Measurements from ENCODE around the gene ITSN2. TPM values are rescaled to one million over a fixed set of nuclear protein-coding genes. Genes with fewer than 3 reads are reported as not detected.

ITSN2 gene
- total RNA-seq, 4 donors from 2014 or later: 33.9 to 66.7 (median 42.4) TPM

DNA sequence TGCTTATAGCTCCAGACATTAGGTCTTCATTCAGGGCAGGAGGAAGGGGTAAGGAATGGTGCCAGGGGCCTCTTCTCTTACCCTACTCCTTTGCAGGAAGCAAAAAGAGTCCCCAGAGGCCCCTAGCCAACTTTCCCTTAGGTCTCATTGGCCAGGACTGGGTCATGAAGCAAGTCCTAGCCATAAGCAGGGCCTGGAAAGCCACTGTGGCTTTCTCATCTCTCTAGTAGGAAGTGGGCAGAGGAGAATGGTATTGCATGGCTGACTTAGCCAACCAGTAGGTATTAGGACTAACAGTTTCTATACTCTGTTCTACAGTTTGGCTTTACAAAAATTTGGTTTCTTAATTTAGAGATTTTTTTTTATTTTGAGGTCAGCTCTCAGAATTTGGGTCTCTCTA lies 180.7 kb downstream of the ITSN2 start:
- in situ Hi-C loops (cut with MboI; ENCODE audit: low sequenced_read_pairs in 4 of 4): no loop called here
- intact Hi-C loops (cut with DNase I; ENCODE audit: low total_unique reads): no loop called here
- Histone ChIP-seq H3K27me3 (no peaks in the 10 kb centered on the region), H3K9me3 (no peaks in the 10 kb centered on the region), H3K4me1 (no peaks in the 10 kb centered on the region), H3K4me3 (no peak overlapping the region), H3K36me3 (no peaks in the 10 kb centered on the region), H3K27ac (no peak overlapping the region)
- no peak for DNase-seq
- TF ChIP-seq, protein P1, sequence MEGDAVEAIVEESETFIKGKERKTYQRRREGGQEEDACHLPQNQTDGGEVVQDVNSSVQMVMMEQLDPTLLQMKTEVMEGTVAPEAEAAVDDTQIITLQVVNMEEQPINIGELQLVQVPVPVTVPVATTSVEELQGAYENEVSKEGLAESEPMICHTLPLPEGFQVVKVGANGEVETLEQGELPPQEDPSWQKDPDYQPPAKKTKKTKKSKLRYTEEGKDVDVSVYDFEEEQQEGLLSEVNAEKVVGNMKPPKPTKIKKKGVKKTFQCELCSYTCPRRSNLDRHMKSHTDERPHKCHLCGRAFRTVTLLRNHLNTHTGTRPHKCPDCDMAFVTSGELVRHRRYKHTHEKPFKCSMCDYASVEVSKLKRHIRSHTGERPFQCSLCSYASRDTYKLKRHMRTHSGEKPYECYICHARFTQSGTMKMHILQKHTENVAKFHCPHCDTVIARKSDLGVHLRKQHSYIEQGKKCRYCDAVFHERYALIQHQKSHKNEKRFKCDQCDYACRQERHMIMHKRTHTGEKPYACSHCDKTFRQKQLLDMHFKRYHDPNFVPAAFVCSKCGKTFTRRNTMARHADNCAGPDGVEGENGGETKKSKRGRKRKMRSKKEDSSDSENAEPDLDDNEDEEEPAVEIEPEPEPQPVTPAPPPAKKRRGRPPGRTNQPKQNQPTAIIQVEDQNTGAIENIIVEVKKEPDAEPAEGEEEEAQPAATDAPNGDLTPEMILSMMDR (IDR thresholded peaks at IDR 0.05 in 4 of 5, conservative IDR thresholded peaks at IDR 0.05 in 1 of 5): no peak
- TF ChIP-seq POLR2A (IDR thresholded peaks at IDR 0.05): no peak
- ATAC-seq: no peak

DNA sequence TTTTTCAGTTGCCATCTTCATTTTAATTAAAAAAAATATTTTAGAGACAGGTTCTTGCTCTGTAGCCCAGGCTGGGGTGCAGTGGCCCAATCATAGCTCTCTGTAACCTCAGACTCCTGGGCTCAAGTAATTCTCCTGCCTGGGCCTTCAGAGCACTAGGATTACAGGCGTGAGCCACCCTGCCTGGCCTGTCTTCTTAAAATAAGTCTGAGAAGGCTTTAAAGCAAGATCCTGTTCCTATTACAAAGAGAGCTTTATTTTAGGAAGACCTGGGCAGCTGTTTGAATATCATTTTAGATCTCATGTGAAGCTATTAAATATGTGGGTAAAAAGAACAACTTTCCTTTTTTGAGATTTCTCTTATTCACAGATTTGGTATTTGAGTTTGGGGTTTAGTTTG lies 184.0 kb downstream of the ITSN2 start:
- no peak overlapping the region for H3K27ac ChIP-seq
- intact Hi-C loops (cut with DNase I; ENCODE audit: low total_unique reads) (no loop called here), in situ Hi-C loops (cut with MboI; ENCODE audit: low sequenced_read_pairs in 4 of 4) (no loop called here)
- DNase-seq (no peak), ATAC-seq (no peak)
- H3K4me3 ChIP-seq: no peak overlapping the region
- no peaks in the 10 kb centered on the region for H3K36me3 ChIP-seq
- no peaks in the 10 kb centered on the region for H3K27me3 ChIP-seq
- no peaks in the 10 kb centered on the region for H3K4me1 ChIP-seq
- no peaks in the 10 kb centered on the region for H3K9me3 ChIP-seq
- TF ChIP-seq, protein P1 (IDR thresholded peaks at IDR 0.05 in 4 of 5, conservative IDR thresholded peaks at IDR 0.05 in 1 of 5): no peak
- TF ChIP-seq POLR2A (IDR thresholded peaks at IDR 0.05): no peak

DNA sequence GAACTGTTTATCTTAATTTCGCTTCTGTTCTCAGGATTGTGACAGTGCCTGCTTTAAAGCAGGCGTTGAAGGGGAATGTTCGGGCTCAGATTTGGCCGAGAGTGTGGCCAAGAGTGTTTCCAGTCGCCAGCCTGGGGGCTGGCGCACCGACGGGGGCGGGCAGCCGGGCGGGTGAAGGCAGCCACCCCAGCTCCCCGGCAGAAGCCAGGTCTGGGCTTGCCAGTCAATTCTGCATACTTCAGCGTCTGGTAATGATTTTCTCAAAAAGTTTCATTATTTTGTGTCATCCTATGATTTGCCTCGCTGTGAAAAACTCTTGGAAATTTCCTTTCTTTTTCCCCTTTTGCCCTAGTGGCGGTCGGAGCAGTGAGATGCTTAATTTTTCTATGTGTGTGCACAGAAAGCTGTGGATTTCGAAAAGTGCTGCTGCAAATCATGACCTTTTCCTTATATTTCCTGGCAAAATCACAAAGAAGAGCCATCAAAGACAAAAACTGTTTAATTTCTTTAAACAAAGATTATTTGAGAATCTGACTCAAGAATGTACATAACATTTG lies 184.6 kb downstream of the ITSN2 start:
- ATAC-seq: no peak
- no peak overlapping the region for H3K27ac ChIP-seq
- no peak overlapping the region for H3K4me3 ChIP-seq
- no peaks in the 10 kb centered on the region for H3K9me3 ChIP-seq
- in situ Hi-C loops (cut with MboI; ENCODE audit: low sequenced_read_pairs in 4 of 4): no loop called here
- intact Hi-C loops (cut with DNase I; ENCODE audit: low total_unique reads): no loop called here
- no peaks in the 10 kb centered on the region for H3K27me3 ChIP-seq
- H3K4me1 ChIP-seq: no peaks in the 10 kb centered on the region
- no peak for DNase-seq
- TF ChIP-seq, protein P1 (IDR thresholded peaks at IDR 0.05 in 4 of 5, conservative IDR thresholded peaks at IDR 0.05 in 1 of 5): no peak
- no peak for TF ChIP-seq POLR2A (IDR thresholded peaks at IDR 0.05)
- no peaks in the 10 kb centered on the region for H3K36me3 ChIP-seq

DNA sequence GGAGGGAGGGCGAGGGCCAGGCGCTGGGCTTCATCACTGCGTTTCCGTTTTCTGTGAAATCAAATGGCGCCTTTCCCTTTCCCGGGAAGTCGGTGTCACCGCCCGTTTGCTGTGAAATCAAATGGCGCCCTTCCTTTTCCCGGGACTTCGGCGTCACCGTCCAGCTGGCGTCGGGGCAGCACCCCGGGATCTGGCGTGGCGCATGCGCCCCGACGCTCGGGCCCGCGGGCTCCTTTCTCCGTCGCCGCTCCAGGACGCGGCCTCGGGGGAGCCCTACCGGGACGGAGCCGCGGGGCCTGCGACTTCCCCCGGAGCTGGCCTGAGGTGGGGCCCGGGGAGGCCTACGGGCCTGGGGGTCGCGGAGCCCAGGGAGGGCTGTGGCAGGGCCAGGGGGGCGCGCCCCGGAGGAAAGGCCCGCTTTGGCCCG lies 185.5 kb downstream of the ITSN2 start, which contains the start of gene FAM228A:
FAM228A (plus strand) TSS at position 203 of the 427 bp plus-strand sequence. CDS start 428 bp downstream, outside the sequence.
- H3K27ac ChIP-seq: no peak within 1 kb of the TSS

More for the DNA sequence above, 185.5 kb downstream of the ITSN2 start, which contains the start of gene FAM228A:
- Histone ChIP-seq H3K9me3 (no peaks in the 10 kb centered on the region), H3K4me3 (no peak within 1 kb of the TSS), H3K36me3 (no peaks in the 10 kb centered on the region), H3K4me1 (no peaks in the 10 kb centered on the region), H3K27me3 (no peaks in the 10 kb centered on the region)
- no peak for DNase-seq
- no peak for TF ChIP-seq POLR2A (IDR thresholded peaks at IDR 0.05)
- TF ChIP-seq, protein P1 (IDR thresholded peaks at IDR 0.05 in 4 of 5, conservative IDR thresholded peaks at IDR 0.05 in 1 of 5): no peak
- intact Hi-C loops (cut with DNase I; ENCODE audit: low total_unique reads) (no loop called here), in situ Hi-C loops (cut with MboI; ENCODE audit: low sequenced_read_pairs in 4 of 4) (no loop called here)
- ATAC-seq: no peak
